Kidney epithelial cell (primary cell): ENCODE results near the gene ELFN2. TPM values are rescaled to one million over a fixed set of nuclear protein-coding genes. Genes with fewer than 3 reads are reported as not detected.

ENCODE experiments used
- DNase-seq: peaks from one replicate; pipeline ENCODE4 v3.0.0-alpha.2; 2010; ENCODE audit warnings: low read depth
- H3K27me3 ChIP-seq: 2 replicates; pipeline ENCODE4 v1.6.0; 2011; ENCODE audit warnings: low read length; ENCODE audit not compliant: control insufficient read depth, insufficient read depth
- H3K36me3 ChIP-seq: 2 replicates; pipeline ENCODE4 v1.5.1; 2011; ENCODE audit warnings: low read length; ENCODE audit not compliant: control insufficient read depth, insufficient read depth
- H3K4me3 ChIP-seq: 2 replicates; pipeline ENCODE4 v1.5.1; 2011; ENCODE audit warnings: low read depth, mild to moderate bottlenecking, control low read depth, low read length
- total RNA-seq: library from RNA; depleted of rRNA; stranded (reverse); fragments of >200 nt; gene quantifications from 2 replicates; pipeline ENCODE4 v1.2.3, GENCODE V29; 2015
- TF ChIP-seq, protein P1 (sequence below): IDR thresholded peaks from 2 replicates; pipeline ENCODE4 v1.5.1; 2011; ENCODE audit warnings: mild to moderate bottlenecking, moderate library complexity, low read length, control low read depth, inconsistent platforms; ENCODE audit not compliant: insufficient read depth, poor library complexity, severe bottlenecking

Gene ELFN2
- total RNA-seq, 1 donor from 2014 or later = 0.96 TPM

DNA sequence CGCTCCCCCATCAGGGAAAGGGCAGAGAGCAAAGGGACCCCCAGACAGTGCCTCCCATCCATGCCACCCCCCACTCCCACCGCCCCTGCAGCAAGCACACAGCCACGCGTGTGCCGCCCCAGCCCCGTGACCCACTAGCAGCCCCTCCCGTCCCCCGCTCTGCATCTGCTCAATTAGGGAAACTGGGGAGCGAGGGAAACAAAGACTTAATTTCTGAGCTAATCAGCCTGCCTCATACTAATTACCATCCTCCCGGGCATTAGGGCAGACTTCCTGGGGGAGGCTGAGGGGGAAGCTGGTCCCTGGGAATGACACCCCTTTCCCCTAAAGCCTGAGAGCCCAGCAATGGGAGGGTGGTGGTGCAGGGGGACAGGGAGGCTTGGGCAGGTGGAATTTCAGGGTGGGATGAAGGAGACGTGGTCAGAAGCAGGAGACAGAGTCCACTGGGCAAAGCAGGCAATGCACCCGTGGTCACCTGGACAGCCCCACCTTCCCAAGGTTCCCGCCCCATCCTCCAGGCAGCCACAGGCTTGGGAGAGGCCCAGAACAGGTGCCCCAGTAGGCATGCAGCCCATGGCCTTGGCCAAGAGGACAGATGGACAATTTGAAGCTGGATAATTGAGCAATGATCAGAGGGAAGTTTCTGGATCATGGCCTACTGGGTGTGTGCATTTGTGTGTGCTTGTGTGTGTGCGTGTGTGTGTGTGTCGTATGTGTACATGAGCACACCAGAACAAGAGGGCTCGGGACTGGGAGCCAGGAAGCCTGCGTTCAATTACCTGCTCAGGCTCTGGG lies 20.6 kb downstream of the ELFN2 start:
- H3K4me3 ChIP-seq = no peak overlapping the region
- no peak for DNase-seq
- no peaks in the 10 kb centered on the region for H3K27me3 ChIP-seq
- H3K36me3 ChIP-seq = no peaks in the 10 kb centered on the region
- TF ChIP-seq, protein P1, sequence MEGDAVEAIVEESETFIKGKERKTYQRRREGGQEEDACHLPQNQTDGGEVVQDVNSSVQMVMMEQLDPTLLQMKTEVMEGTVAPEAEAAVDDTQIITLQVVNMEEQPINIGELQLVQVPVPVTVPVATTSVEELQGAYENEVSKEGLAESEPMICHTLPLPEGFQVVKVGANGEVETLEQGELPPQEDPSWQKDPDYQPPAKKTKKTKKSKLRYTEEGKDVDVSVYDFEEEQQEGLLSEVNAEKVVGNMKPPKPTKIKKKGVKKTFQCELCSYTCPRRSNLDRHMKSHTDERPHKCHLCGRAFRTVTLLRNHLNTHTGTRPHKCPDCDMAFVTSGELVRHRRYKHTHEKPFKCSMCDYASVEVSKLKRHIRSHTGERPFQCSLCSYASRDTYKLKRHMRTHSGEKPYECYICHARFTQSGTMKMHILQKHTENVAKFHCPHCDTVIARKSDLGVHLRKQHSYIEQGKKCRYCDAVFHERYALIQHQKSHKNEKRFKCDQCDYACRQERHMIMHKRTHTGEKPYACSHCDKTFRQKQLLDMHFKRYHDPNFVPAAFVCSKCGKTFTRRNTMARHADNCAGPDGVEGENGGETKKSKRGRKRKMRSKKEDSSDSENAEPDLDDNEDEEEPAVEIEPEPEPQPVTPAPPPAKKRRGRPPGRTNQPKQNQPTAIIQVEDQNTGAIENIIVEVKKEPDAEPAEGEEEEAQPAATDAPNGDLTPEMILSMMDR = no peak

DNA sequence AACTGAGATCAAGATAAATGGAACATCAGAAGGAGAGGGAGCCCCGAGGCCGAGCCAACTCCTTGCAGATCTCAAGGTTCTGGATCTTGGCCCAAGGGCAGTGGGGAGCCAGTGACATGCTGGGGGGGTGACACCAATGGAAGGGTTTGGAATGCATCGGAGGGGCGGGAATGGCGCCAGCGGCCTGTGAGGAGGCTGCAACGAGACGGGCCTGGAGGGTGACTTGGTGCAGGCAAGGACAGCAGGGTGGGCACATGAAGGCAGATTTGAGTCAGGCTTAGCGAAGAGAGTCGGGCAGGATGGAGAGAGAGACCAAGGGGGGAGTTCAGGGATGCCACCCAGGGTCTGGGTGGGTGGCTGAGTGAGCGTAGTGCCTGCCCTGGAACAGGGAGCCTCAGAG lies 23.2 kb downstream of the ELFN2 start:
- Histone ChIP-seq H3K36me3 (no peaks in the 10 kb centered on the region), H3K4me3 (no peak overlapping the region), H3K27me3 (no peaks in the 10 kb centered on the region)
- no peak for DNase-seq
- TF ChIP-seq, protein P1 = no peak

DNA sequence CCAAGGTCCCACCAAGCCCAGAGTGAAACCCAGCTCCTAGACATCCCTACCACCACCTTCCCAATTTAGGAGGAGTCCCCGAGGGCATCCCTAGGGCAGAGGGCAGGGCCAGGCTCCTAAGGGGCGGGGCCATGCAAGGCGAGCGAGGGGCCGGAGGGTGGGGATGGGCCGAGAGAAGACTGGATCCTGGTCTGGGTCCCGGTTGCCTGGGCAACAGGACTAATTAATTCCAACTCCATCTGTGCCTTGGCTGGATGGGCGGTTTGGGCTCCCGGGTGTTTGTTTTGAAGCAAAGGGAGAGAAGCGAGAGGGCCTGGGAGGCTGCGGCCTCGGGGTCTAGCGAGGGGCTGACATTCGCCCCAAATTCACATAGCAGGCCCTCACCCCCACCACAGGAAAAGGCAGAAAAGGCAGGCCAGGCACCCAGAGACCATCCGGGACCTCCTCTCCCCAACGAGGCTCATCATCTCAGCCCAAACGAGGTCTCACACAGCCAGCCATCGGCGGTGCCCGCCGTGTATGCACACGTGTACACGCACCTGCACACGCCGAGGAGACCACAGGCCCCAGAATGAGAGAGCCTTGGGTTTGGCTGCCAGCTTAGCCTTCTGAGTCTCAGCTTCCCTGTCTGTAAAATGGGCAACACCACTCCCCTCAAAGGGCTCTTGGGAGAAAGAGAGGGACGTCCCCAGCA lies 23.9 kb downstream of the ELFN2 start:
- no peaks in the 10 kb centered on the region for H3K36me3 ChIP-seq
- TF ChIP-seq, protein P1 = no peak
- H3K4me3 ChIP-seq = no peak overlapping the region
- DNase-seq = no peak
- H3K27me3 ChIP-seq = no peaks in the 10 kb centered on the region

DNA sequence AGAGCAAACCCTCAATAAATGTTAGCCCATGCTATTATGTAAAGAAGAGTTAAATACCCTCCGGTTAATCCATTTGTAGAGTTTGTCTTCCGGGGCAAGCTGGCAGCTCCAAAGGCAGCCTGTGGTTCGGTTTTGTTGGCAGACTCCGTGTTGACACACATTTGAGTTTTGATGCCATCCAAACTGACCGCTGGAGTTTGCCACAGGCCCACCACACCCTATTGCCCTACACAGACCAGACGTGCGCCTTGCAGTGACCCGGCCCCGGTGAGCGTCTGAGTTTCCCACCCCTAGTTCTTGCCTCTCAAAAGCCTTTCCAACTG lies 25.1 kb downstream of the ELFN2 start:
- no peak overlapping the region for H3K4me3 ChIP-seq
- DNase-seq = no peak
- TF ChIP-seq, protein P1 = no peak
- H3K36me3 ChIP-seq = no peaks in the 10 kb centered on the region
- no peaks in the 10 kb centered on the region for H3K27me3 ChIP-seq

DNA sequence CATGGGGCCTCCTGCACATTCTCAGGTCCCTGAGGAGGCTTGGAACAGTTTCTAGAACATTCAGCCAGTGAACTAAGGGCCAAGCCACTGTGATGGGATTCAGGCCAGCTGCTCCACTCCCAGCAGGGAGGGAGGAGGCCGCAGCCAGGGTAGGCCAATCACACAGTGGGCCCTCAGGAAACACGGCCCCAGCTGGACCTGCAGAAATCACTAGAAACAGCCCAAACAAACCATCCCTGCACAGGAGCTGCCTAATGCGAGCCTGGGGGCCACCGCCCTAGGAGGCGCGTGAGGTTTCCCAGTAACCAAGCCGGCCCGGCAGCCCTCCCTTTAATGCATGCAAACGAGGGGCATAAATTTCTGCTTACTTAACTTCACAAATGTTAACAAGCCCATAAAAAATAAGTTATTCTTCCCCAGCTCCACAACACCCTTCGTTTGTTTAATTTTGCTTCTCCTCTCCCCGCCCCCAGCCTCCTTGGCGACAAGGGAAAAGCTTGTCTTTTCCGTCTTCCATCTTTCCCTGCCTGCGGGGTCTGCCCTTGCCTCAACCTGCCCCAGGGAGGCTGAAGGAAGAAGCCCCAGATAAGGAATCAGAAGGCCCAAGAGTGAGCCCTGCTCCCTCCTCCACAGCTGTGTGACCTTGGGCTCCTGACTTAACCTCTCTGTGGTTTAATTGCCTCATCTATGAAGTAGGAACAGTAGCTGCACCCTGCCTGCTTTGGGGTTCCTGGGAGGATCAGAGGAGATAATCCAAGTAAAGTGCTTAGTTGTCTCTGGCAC lies 25.7 kb downstream of the ELFN2 start:
- TF ChIP-seq, protein P1 = no peak
- DNase-seq = no peak
- Histone ChIP-seq H3K4me3 (no peak overlapping the region), H3K36me3 (no peaks in the 10 kb centered on the region), H3K27me3 (no peaks in the 10 kb centered on the region)
